Left colon (tissue), 2 donors: ENCODE measurements around the gene PPIA. TPM values are rescaled to one million over a fixed set of nuclear protein-coding genes. Genes with fewer than 3 reads are reported as not detected.
A peak's percentile ranks its signal among the peaks of the same experiment; 100 is the strongest.
"Not testable (repeated sequence)": the region's sequence is repeated elsewhere in the genome, so short reads cannot be mapped to it uniquely, and the experiment has no call there.

Source experiments
- ATAC-seq: fragments of 200-7000 bp; cut with Tn5 transposase; one replicate; pipeline ENCODE4 v1.9.1; 2020; ENCODE audit warnings: mild to moderate bottlenecking, moderate library complexity
- DNase-seq, 2 donors: peaks; one replicate each; pipeline ENCODE4 v3.0.0-alpha.2; 2020
- intact Hi-C, 2 donors: fragments of 100-400 bp; cut with DNase I in 1 of 2; cut with micrococcal nuclease in 1 of 2; formaldehyde crosslinking; loops; one replicate each; pipeline versions ENCODE4 v1.11.2 to v1.14.0; 2022; cut with DNase I, micrococcal nuclease
- total RNA-seq, 2 donors: library from RNA; stranded (reverse); fragmentation: NEBNext Ultra II Directional; extraction: Animal tissue kit (Norgen Biotek cat#: 25700); gene quantifications; one replicate each; pipeline ENCODE4 v1.2.1, GENCODE V29; 2021
- donor health status: DM: no; HTN: no; CAD: no.
- donor health status: DM: yes; HTN: yes; CAD: no.

PPIA gene
- total RNA-seq, 2 donors from 2014 or later, result 1,049 to 1,320 TPM

GRCh38 chr7:44761207-44762161 lies 35.0 kb upstream of the PPIA start:
- DNase-seq, result peak; percentile 89 to 90
- ATAC-seq, result peak; percentile 96
- intact Hi-C loops, result no loop called here

GRCh38 chr7:44762300-44762699 lies 34.2 kb upstream of the PPIA start:
- ATAC-seq (no peak), DNase-seq (no peak)
- intact Hi-C loops, result no loop called here

GRCh38 chr7:44762726-44763522 lies 33.6 kb upstream of the PPIA start:
- intact Hi-C loops, result no loop called here
- ATAC-seq (no peak), DNase-seq (no peak)

GRCh38 chr7:44764081-44764480 lies 32.4 kb upstream of the PPIA start:
- intact Hi-C loops, result no loop called here
- ATAC-seq, result no peak

GRCh38 chr7:44764665-44765578 lies 31.6 kb upstream of the PPIA start:
- intact Hi-C loops, result no loop called here
- DNase-seq (no peak), ATAC-seq (no peak)

More at GRCh38 chr7:44764081-44764480, 32.4 kb upstream of the PPIA start:
- DNase-seq, result no peak

- no peak for ATAC-seq
- intact Hi-C loops, result no loop called here
- no peak for DNase-seq
Observed at GRCh38 chr7:44765579-44766415, 30.7 kb upstream of the PPIA start.

GRCh38 chr7:44766416-44766801 lies 30.1 kb upstream of the PPIA start:
- DNase-seq (no peak), ATAC-seq (no peak)
- intact Hi-C loops, result no loop called here

- DNase-seq, result no peak
- ATAC-seq, result peak; percentile 6
- intact Hi-C loops, result no loop called here
Observed at GRCh38 chr7:44767134-44767911, 29.2 kb upstream of the PPIA start.

GRCh38 chr7:44767912-44768627 lies 28.4 kb upstream of the PPIA start:
- intact Hi-C loops, result no loop called here
- DNase-seq (peak; percentile 80 to 83), ATAC-seq (peak; percentile 87)

- peak; percentile 11 for ATAC-seq
- intact Hi-C loops, result no loop called here
- no peak for DNase-seq
Observed at GRCh38 chr7:44768628-44769371, 27.7 kb upstream of the PPIA start.

GRCh38 chr7:44769376-44769775 lies 27.1 kb upstream of the PPIA start:
- intact Hi-C loops, result no loop called here

GRCh38 chr7:44769776-44770294 lies 26.6 kb upstream of the PPIA start:
- DNase-seq, result no peak
- peak; percentile 24 for ATAC-seq
- intact Hi-C loops, result no loop called here

More at GRCh38 chr7:44769376-44769775, 27.1 kb upstream of the PPIA start:
- DNase-seq (no peak), ATAC-seq (peak; percentile 2)

GRCh38 chr7:44771358-44771757 lies 25.1 kb upstream of the PPIA start:
- ATAC-seq (no peak), DNase-seq (no peak)
- intact Hi-C loops, result no loop called here

- intact Hi-C loops, result no loop called here
- ATAC-seq (no peak), DNase-seq (no peak)
Observed at GRCh38 chr7:44772440-44772839, 24.0 kb upstream of the PPIA start.

- peak; percentile 21 for ATAC-seq
- intact Hi-C loops, result no loop called here
- no peak for DNase-seq
Observed at GRCh38 chr7:44772867-44773266, 23.6 kb upstream of the PPIA start.

GRCh38 chr7:44774486-44774885 lies 22.0 kb upstream of the PPIA start:
- DNase-seq, intact Hi-C loops, ATAC-seq: not testable (repeated sequence)
